HG02588 (cell line): ENCODE data around the gene BRD1.

Experiments
- ATAC-seq: cut with Tn5 transposase; IDR thresholded peaks from one replicate; pipeline ENCODE4 v1.9.1; 2021; ENCODE audit warnings: mild to moderate bottlenecking, moderate library complexity; ENCODE audit not compliant: unreplicated experiment

BRD1 gene

GRCh38 chr22:49735411-49735900 is 92.2 kb downstream of the BRD1 start:
- no peak for ATAC-seq

DNA sequence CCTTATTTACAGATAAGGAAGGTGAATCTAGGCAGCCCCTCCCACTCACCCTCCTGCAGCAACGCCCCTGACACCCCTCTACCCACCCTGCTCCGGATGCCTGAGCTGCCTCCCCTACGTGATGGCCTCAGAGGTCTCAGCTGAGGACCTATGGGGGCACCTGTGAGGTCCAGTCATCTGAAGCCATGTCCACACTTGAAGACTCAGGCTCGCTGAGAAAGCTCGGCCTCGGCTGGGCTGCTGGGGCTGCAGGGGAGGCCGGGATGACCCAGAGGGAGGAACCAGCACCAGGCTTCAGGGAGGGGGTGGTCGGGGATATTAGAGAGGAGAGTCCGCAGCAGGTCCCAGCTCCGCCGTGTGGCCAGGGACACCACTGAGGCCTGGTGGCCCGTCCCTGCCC is 92.8 kb downstream of the BRD1 start:
- no peak for ATAC-seq

DNA sequence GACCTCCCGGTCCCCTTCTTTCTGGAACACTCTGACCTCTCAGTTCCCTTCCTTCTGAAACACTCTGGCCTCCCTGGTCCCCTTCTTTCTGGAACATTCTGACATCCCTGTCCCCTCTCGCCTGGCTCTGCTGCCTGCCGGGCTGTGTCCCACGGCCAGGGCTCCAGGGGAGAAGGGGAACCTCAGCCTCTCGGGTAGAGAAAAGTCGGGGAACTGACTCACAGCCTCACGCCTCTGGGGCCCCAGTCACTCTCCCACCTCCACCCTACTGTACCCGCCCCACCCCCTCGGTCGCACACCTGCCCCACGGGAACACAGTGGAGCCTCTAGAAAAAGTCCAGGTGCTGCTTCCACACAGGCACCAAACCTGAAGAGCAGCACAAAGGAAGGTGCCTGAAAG is 93.3 kb downstream of the BRD1 start:
- no peak for ATAC-seq

DNA sequence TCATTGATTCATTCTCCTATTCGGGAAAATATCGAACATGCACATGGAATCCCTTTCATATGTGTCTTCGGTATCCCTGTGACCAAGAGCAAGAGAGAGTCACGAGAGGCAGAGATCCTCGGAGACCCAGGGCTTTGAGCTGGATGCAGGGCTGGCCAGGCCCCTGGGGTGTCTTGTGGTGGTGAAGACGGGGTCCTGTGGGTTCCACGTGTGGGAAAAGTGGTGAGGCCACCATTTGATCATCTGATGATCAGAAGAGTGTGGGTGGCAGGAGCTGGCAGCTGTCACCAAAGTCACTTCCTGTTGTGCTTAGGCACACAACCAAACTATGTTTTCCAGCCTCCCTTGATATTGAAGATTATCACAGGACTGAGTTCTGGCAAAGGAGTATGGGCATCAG is 94.0 kb downstream of the BRD1 start:
- no peak for ATAC-seq

- no peak for ATAC-seq
These were observed 97.0 kb downstream of the BRD1 start for GRCh38 chr22:49730656-49731055.

- no peak for ATAC-seq
These were observed 99.0 kb downstream of the BRD1 start for GRCh38 chr22:49728570-49729271.

DNA sequence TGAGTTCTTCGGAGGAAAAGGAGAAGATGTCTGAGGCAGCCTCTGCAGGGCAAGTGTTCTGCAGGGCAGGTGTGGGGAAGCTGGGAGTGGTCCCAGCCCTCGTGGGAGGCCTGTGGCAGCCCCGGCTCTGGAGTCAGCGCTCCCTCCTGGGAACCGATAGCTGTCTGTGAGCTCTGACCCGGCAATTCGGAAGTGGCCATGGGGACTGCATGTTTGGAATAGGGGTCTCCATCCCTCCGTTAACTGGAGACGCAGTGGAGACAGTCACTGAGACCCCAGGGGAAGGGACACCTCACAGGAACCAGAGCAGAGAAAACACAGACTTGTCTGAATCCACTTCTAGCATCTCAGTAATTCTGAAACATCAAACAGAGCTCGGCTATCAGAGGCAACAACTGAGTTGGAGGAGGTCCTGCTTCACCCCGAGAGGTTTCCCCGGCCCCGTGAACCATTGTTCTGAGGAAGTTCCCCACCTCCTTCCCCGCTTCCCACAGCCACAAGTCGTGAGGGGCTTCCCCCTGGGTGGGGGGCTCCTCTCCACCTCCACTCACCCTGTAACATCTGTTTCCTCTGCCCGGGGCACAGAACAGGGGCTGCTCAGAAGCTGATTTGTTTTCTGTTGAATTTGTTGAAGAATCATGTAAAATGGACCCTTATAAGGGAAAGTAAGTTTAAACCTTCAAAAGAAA is 99.6 kb downstream of the BRD1 start:
- no peak for ATAC-seq

- no peak for ATAC-seq
These were observed 100.3 kb downstream of the BRD1 start for GRCh38 chr22:49727191-49727880.

DNA sequence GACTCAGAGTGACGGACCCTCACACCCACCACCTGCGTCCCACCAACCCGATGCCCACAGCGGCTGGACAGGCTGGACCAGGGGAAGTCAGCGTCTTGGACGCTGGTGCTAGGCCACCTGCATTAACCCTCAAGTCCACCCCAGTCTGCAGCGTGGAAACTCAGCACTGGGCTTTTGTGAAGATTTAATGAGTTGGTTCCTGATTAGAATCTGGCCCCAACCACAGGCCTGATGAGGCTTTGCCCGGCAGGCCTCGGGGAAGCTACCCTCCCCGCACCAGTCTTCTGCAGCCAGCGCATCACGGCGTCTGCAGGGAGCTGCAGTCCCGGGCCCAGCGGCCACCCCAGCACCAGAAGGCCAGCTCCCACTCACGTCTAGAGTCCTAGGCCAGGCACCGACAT is 101.0 kb downstream of the BRD1 start:
- ATAC-seq = no peak

GRCh38 chr22:49726022-49726681 is 101.5 kb downstream of the BRD1 start:
- ATAC-seq = no peak

GRCh38 chr22:49725516-49725915 is 102.2 kb downstream of the BRD1 start:
- no peak for ATAC-seq

- ATAC-seq = no peak
These were observed 102.7 kb downstream of the BRD1 start for GRCh38 chr22:49724893-49725489.

- no peak for ATAC-seq
These were observed 103.4 kb downstream of the BRD1 start for GRCh38 chr22:49724030-49724892.

- no peak for ATAC-seq
These were observed 104.1 kb downstream of the BRD1 start for GRCh38 chr22:49723478-49724029.
